GM06990 (cell line): ENCODE measurements around the gene GNG14.

ENCODE experiments used
- DNase-seq: peaks from one replicate; pipeline ENCODE4 v3.0.0-alpha.2; 2011; ENCODE audit not compliant: insufficient read length; ENCODE audit errors: extremely low read depth
- H3K27me3 ChIP-seq: replicated peaks from 2 replicates; pipeline ENCODE4 v1.6.0; 2011; ENCODE audit warnings: low read length; ENCODE audit not compliant: control insufficient read depth, insufficient read depth
- H3K36me3 ChIP-seq: 2 replicates; pipeline ENCODE4 v1.5.1; 2011; ENCODE audit warnings: low read length; ENCODE audit not compliant: control insufficient read depth, insufficient read depth
- H3K4me3 ChIP-seq: replicated peaks from 2 replicates; pipeline ENCODE4 v1.5.1; 2011; ENCODE audit warnings: low read depth, mild to moderate bottlenecking, control low read depth, low read length
- CTCF ChIP-seq: IDR thresholded peaks from 2 replicates; pipeline ENCODE4 v1.5.1; 2011; ENCODE audit warnings: low read length, control low read depth, mild to moderate bottlenecking, inconsistent platforms; ENCODE audit not compliant: insufficient read depth, poor library complexity, severe bottlenecking

The GNG14 gene

DNA sequence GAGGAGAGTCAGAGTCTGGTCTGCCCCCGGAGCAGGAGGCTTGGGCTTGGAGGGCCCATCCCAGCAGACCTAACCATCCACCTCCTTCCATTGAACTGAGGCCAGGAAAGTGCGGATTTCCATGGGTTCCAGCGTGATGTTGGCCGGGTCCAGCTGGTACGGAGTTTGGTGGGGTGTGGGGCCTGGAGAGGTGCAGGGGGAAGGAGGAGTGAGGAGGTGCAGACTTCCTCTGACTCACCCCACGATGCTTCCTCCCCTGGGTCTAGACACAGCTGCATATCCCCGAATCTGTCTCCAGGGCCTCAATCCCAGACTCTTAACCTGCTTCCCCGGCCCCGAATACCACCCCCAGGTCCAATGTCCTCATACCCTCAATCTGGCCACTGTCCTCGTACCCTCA lies 41.2 kb upstream of the GNG14 start:
- Histone ChIP-seq H3K36me3 (peaks cover 24% of the 10 kb centered on the region), H3K4me3 (no peak overlapping the region), H3K27me3 (no peaks in the 10 kb centered on the region)
- no peak for TF ChIP-seq CTCF
- no peak for DNase-seq

- no peak for DNase-seq
- H3K27me3 ChIP-seq = no peaks in the 10 kb centered on the region
- H3K36me3 ChIP-seq = peaks cover 26% of the 10 kb centered on the region
- TF ChIP-seq CTCF = no peak
- no peak overlapping the region for H3K4me3 ChIP-seq
These were observed 40.8 kb upstream of the GNG14 start for GRCh38 chr19:12647047-12647446.

DNA sequence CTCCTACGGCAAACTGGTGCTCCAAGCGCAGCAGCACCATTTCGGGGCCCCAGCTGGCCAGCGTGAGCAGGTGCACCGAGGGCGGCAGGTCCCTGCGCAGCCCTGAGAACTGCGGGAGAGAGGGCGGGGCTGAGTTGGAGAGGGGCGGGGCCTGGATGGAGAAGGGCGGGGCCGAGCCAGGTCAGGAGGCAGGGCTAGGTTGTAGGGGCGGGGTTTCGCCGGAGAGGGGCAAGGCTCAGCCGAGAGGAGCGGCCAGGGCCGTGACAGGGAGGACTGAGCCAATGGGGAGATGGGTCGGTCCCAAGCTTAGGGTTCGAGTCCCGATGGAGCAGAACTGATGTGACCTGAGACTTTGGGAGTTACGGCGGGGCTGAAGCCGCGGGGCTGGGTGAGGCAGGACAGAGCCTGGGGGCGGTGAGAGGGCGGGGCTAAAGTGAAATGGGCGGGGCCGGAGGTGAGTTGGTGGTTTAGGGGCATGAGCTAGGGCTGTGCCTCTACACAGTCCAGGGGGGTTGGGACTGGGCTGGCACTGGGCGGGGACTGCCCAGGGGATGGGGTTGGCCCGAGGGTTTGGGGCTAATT lies 40.2 kb upstream of the GNG14 start:
- no peak for DNase-seq
- no peak for TF ChIP-seq CTCF
- no peaks in the 10 kb centered on the region for H3K27me3 ChIP-seq
- peaks cover 26% of the 10 kb centered on the region for H3K36me3 ChIP-seq
- no peak overlapping the region for H3K4me3 ChIP-seq

DNA sequence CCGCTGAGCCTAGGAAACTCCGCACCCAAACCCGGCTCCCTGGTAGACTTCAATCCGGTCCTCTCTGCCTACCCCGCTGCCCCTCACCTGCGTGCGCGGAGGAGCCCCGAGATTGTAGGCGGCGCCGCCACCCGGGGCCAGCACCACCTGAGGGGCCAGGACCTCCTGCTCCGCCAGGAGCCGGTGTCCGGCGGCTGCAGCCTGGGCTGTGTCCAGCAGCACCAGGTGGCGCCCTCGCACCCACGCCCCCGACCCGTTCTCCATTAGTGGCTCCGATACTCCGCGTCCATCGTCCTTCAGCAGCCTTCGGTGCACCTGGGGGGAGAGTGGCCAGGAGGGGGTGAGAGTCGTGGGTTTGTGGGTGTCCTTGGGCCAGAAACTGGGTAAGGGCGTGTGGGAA lies 39.7 kb upstream of the GNG14 start:
- Histone ChIP-seq H3K27me3 (no peaks in the 10 kb centered on the region), H3K4me3 (no peak overlapping the region), H3K36me3 (peaks cover 26% of the 10 kb centered on the region)
- DNase-seq = no peak
- no peak for TF ChIP-seq CTCF

GRCh38 chr19:12649941-12650340 lies 37.9 kb upstream of the GNG14 start:
- Histone ChIP-seq H3K27me3 (no peaks in the 10 kb centered on the region), H3K4me3 (no peak overlapping the region), H3K36me3 (peaks cover 31% of the 10 kb centered on the region)
- TF ChIP-seq CTCF = no peak
- DNase-seq = no peak

DNA sequence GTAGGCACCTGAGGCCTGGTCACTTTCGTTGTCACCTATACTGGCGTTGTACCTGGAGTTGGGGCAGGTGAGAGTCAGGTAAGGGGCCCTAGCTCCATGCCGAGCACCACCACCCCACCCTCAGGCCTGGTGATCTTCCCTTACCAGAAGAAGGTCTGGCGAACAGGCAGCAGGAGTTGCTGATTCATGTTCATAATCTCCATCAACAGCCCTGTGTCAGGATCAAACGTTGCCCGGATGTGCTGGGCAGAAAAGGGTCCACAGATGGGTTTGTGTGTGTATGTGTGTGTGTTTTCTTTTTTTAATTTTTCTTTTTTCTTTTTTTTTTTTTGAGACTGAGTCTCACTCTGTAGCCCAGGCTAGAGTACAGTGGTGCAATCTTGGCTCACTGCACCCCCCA lies 35.6 kb upstream of the GNG14 start:
- no peak for DNase-seq
- H3K36me3 ChIP-seq = peaks cover 36% of the 10 kb centered on the region
- TF ChIP-seq CTCF = no peak
- no peak overlapping the region for H3K4me3 ChIP-seq
- H3K27me3 ChIP-seq = no peaks in the 10 kb centered on the region
